NCI-H2227 treated with DMSO at 0.1 percent for 48 hours (cell line): ENCODE measurements around the gene PHF1.

Source experiments
- DNase-seq: peaks from one replicate; lab custom pipeline; 2025; lab: John Stamatoyannopoulos, UW

The PHF1 gene

DNA sequence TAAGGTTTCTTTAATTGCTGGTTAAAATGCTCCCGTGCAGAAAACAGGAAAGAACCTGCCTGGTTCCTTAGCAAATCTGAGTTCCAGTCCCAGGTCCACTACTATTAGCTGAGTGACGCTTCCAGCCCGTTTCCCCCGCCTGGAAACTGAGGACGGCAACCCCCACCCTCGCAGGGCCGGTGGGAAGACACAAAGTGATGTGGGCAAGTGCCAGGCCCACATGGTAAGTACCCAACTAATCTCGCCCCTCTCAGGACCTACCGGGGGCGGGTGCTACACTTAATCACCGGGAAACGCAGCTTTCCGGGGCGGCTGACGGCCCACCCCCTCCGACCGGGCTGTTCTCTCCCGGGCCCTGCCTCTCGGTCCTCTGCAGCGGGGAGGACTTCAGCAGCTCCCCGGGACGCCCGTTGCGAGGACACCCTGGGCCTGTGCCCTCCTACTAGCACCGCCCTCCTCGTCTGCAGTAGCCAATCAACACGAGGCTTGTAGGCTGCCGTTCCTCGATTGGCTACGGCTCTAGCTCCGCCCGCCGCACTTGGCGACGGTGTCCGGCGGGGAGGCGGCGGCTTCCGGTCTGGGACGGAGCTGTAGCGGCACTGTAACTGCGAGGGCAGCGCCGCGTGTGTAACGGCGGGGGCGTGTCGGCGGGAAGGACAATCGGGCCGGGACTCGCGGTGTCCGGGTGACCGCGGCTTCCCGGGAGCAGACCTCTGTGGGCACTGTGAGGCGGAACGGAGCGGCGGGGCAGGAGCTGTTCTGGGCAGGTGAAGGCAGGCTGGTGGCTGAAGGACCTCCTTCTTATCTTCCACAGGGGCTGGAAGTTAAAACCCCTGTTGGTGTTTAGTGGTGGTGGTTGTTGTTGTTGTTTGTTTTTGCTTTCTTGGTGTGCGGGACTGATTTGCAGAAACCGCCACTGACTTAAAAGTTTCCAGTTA is 43.5 kb downstream of the PHF1 start, which contains the start of gene ZBTB9:
ZBTB9 (plus strand) TSS at position 568 of the 938 bp plus-strand sequence. CDS start 525 bp downstream, outside the sequence.
- peak; percentile 94 for DNase-seq

DNA sequence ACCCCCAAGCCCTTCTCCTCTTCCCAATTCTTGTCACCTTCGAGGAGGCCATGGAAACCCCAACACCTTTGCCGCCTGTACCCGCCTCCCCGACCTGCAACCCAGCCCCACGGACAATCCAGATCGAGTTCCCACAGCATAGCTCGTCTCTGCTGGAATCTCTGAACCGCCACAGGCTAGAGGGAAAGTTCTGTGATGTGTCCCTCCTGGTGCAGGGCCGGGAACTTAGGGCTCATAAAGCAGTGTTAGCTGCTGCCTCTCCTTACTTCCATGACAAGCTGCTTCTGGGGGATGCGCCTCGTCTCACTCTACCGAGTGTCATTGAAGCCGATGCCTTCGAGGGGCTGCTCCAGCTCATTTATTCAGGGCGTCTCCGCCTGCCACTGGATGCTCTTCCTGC is 44.2 kb downstream of the PHF1 start:
- no peak for DNase-seq

DNA sequence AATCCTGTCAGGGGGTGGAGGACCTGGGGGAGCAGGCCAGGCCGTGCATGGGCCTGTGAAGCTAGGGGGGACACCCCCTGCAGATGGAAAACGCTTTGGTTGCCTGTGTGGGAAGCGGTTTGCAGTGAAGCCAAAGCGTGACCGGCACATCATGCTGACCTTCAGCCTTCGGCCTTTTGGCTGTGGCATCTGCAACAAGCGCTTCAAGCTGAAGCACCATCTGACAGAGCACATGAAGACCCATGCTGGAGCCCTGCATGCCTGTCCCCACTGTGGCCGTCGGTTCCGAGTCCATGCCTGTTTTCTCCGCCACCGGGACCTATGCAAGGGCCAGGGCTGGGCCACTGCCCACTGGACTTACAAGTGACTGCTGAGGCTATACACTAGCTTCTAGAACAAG is 45.3 kb downstream of the PHF1 start:
- DNase-seq, result no peak

- no peak for DNase-seq
These were observed 47.9 kb downstream of the PHF1 start for GRCh38 chr6:33458676-33459075.

DNA sequence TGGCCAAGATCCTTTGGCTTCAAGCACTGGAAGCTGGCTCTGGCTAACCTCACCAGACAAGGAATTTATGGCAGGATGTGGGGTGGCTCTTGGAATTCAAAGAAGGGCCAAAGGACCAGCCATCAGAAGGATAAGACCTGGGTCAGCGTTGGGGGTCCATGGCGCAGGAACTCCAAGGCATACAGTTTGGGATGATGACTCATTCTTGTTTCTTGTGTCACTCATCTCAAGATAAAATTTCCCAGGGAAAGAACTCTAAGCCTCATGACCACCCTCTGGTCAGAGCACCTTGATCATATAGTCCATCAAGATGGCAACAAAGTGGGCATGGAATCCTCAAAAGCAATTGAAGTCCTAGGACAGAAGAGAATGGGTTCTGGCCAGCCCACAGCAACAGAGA is 48.4 kb downstream of the PHF1 start:
- no peak for DNase-seq
